GM12874 (cell line): Measurements from ENCODE around the gene GSPT1.

ENCODE experiments used
- CTCF ChIP-seq: IDR thresholded peaks from 2 replicates; pipeline ENCODE4 v1.5.1; 2011; ENCODE audit warnings: low read depth, mild to moderate bottlenecking, control low read depth, low read length, moderate library complexity; ENCODE audit not compliant: insufficient read depth

The GSPT1 gene

GRCh38 chr16:11914210-11915113, 1.3 kb downstream of the GSPT1 start:
- TF ChIP-seq CTCF: no peak

DNA sequence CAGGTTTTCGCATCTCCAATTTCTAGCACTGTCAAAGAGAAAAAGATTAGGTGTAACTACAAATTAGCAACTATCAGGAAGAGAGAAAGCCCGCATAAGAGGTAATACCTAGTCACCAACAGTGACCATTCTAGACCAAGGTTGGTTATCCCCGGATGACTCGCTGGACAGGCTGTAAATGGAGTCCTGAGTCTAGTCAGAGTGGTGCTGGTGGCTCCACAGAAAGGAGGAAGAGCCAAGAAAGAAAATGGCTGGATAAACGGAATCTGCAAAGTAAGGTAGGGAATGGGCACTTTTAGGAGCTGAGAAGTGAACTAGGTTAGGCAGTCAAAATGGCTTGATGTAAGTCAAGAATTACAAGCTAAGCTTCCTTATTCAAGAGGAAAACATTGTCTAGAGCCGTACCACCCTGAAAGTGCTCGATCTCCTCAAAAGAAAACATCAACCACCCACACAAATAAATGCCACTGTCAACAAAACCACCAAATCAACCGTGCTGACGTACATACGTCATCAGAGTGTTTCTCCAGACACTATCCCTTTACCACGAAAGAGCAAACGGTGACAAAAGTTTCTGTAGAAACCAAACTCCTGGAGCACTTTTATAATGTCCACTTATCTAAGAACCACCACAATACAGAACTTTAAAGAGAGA, 2.2 kb downstream of the GSPT1 start:
- no peak for TF ChIP-seq CTCF

- TF ChIP-seq CTCF: no peak
Observed at GRCh38 chr16:11909653-11910545, 5.9 kb downstream of the GSPT1 start.

GRCh38 chr16:11907160-11907970, 8.4 kb downstream of the GSPT1 start:
- no peak for TF ChIP-seq CTCF

DNA sequence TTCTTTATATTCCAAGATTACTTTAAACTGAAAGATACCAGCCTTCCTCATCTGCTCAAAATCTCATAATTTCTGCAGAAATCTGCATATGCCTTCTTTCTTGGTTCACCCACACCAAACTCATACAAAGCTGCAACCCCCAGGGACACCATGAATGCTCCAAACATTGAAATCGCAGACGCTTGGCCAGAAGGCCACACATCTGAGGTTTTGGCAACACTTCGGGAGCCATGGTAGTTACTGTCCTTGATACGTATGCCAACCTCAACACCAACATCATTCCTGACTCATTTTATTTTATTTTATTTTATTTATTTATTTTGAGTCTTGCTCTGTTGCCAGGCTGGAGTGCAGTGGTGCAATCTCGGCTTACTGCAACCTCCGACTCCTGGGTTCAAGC, 11.8 kb downstream of the GSPT1 start:
- TF ChIP-seq CTCF: no peak

- TF ChIP-seq CTCF: no peak
Observed at GRCh38 chr16:11901091-11901490, 14.7 kb downstream of the GSPT1 start.
